Measurements from ENCODE around the gene TANGO2.
A peak's percentile ranks its signal among the peaks of the same experiment; 100 is the strongest.

TANGO2 gene

DNA sequence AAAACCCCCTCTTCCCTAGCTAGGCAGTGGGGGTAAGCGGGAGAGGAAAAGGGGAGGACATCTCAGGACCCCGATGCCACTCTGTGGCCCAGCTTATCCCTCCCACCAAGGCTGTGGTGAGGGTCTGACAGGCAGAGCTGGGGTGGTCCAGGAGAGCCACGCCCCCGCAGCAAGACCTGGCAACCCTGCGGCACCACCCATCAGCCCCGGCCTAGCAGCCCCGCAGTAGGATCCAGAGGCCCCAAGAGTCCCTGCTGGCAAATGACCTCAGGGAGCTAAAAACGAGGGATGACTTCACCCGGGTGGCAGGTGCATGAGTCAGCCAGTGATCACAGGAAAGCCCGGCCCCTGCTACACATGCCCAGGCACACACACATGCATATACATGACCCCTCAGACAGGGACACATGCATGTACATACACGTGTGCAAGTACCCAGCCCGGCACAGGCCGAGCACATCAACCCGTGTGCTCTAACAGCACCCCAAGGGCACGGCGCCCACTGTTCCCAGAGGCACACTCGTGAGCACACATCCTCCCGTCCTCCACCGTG lies 36.6 kb upstream of the TANGO2 start:
- no peak for DNase-seq

DNA sequence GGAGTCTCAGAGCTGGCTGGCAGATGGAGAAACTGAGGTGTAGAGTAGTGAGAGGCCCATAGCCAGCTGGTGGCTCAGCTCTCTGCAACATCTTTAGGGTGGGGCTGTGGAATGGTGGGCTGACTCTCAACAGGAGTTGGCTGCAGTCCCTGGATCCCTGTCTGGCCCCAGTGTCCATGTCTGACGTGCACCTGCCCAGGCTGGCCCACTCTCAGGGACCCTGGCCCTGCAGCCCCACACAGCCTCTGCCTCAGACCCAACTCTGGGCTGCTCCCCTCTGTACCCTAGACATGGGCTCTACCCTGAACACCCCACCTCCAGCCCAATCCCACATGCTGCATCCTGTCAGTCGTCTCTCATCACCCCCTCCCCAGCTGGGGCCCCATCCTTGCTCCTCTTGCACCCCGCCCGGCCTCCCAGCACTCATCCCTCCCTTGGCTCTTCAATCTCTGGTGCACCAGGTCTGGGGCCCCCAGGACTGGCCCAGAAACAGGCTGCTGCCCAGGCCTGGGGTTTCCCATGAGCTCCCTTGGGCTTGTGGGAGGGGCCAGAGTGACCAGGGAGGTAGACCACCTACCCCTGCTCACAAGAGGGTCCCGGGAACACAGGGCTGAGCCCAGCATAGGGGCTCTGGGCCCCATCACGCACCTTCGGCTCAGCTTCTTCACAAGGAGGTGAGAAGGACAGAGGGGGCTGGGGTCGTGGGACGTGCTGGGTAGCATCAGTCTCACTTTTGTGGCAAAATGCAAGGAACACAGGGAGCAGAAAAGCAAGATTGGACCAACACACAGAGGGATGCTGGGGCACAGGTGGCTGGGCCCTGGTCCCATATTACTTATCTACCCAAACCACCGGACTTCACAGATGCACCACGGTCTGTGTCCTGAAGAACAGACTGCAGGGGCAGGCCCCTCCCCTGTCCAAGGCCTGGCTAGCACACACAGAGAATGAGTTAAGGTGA lies 35.8 kb upstream of the TANGO2 start:
- DNase-seq = no peak

DNA sequence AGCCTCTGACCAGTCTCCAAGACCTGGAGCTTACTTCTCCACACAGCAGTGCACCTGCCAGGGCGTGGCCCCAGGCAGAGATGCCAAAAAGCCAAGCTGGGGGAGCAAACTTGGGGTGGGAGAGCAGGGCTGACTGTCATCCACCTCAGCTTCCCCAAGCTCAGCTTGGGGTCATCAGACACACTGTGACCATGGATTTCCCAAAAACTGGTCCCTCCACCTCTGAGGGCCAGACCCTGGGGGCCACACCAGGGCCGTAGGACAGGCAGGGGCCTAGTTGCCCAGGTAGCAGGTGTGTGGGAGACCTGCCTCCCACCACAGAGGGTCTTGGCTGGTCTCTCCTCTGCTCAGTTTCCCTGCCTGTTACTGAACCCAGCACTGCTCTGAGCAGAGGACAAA lies 34.9 kb upstream of the TANGO2 start:
- DNase-seq = no peak

DNA sequence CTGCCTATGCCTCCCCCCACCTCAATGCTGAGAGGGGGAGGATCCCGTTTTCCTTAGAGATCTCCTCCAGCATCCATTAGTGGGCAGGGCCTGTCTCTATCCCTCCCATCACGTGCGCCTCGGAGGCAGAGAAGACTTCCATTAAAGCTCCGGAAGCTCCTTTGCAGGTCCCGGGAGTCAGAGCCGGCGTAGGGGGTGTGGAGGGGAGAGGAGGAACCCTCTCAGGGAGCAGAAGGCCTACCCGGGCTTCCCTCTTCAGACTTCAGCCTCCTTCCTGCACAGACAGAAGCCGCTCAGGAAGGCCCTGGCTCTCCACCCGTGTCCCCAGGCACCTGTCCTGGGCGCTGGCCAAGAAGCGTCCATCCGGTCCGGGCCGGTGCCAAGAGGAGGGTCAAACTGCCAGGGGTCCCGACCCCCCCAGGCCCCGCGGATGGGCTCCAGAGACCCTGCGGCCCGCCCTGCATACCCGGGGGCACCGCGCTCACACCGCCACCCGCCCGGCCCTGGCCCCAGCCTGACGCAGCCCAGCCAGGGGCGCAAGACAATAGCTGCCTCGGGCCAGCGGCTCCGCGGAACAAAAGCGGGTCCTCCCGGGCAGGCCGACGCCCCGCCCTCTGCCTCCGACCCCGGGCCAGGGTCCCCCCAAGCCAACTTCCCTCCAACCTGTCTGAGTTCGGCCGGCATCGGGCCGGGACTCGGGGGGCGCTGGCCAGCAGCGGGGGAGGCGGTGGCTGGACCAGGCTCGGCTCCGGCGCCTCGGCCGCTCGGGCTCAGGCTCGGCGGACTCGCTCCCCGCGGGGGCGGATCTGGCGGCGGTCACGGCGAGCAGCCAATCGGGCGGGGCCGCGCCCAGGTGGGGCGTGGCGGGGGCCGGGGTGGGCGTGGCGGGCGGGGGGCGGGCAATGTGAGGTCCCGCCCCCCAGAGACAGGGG lies 34.2 kb upstream of the TANGO2 start:
- DNase-seq = peak; percentile 35 to 51

DNA sequence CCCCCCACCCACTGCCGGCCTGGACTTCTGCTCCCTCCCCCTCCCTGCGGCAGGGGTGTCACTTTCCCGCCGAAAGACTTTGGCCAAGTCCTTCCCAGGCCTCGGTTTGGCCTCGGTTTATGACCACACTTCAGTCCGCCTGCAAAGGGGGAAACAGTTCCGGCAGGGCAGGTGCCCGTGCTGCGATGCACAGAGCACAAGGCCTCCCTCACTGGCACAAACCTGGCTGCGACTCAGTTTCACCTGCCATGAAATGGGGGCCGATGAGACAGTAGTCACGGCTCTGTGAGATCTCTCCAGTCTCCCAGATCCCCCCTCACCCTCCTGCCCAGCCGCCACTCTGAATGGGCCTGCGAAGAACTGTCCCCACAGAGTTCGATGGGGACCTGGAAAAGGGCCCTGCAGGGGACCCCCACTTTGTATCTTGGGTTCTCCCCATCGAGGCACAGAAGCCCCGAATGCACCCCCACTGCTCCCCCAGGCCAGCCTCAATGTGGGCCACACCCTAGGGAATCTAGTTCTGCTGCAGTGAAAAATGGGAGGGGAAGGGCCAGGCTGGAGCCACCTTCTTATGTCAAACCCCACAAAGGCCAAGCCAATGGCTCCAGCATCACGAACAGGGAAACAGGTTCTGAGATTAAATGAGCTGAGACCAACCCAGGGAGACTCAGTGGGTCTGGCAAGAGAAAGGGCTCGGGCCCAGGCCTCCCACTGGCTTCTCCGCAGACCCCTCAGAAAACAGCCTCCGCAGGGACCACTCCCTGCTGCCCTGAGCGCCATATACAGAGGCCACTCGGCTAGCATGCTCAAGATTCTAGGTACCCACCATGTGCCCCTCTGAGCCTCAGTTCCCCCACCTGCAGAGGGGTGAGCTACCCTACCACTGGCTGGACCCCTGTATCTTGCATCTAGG lies 33.3 kb upstream of the TANGO2 start:
- no peak for DNase-seq

DNA sequence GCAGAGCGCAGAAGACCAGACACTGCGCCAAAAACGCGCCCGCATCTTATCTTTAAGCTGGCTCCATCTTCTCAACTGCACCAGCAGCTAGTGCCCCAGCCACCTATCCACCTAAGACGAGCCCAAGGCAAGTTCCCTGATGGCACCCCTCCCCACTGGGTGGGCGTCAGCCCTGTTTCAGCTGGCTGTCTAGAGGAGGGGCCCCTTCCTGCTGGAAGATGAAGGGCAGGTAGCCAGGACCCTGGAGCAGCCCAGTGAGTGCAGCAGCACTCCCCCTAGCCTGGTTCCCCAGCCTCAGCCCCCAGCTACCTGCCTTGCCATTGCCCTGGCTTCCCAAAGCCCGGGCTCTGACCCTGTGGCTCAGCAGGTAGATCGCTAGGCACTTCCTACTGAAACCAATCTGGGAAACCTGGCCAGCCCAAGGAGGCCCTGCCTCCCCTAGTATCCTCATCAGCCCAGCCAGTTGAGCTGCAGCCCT lies 32.5 kb upstream of the TANGO2 start:
- DNase-seq = no peak

DNA sequence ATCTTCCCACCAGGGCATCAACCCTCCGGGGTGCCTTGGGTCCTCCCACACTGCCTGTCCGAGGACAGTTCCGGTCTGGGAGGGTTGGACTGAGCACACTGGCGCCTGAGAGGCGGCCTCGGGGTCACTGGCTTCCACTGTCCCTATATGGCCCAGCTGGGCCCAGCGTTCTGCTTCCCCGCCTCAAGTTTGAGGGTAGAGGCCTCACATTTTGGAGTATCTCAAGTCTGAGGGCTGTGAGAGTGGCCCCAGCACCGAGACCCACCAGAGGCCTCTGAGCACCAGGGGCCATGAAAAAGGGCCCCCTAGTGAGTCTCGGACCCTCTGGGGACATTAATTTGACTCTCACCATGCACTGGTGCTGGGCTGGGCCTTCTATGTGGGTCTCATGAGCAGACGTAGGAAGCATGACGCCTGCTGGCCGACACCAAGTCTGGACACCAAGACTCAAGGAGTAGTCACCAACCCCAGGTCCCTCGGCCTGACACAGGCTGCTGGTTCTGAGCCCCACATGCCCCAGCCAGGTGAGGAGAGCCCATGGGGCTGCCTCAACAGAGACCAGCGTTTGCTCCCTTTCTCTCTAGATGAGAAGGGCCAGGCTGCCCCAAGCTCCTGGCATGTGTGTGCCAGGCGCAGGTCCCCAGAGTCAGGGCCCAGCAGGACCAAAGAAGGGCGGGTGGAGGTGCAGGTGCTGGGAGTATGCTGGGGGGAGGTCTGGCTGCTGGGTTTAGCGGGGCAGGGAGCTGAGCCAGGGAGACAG lies 31.8 kb upstream of the TANGO2 start:
- no peak for DNase-seq

DNA sequence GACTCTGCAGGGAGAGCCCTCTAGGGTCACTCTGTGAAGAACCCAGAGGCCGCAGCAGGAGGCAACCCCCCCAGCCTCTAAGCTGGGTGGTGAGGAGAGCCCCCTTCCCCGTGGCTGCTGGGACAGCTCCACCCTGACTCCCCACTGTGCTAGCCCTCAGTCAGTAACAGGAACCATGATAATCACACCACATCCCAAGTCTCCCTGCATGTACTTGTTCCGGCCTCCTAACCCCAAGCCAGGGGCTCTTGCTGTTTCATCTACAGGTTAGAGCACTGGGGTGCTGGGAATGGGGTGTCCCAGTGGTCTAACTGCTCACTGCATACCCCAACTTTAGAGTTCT lies 31.2 kb upstream of the TANGO2 start:
- no peak for DNase-seq

DNA sequence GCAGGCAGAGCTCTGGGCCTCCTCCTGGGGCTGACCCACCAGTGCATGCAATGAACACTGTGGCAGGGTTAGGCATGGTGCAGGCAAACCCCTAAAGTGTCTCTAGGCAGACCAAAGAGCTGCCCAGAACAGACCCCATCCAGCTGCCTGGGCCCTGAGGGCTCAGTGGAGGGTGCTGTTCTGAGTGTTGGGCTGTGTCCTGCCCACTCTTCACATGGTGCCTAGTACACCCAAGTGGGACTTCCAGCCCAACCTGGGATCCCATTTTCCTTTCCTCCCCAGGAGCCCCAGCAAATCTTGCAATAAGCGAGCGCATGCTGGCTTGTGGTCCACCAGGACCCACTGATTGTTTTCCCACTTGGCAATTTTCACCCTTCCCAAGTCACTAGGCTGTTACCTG lies 30.7 kb upstream of the TANGO2 start:
- DNase-seq = no peak

DNA sequence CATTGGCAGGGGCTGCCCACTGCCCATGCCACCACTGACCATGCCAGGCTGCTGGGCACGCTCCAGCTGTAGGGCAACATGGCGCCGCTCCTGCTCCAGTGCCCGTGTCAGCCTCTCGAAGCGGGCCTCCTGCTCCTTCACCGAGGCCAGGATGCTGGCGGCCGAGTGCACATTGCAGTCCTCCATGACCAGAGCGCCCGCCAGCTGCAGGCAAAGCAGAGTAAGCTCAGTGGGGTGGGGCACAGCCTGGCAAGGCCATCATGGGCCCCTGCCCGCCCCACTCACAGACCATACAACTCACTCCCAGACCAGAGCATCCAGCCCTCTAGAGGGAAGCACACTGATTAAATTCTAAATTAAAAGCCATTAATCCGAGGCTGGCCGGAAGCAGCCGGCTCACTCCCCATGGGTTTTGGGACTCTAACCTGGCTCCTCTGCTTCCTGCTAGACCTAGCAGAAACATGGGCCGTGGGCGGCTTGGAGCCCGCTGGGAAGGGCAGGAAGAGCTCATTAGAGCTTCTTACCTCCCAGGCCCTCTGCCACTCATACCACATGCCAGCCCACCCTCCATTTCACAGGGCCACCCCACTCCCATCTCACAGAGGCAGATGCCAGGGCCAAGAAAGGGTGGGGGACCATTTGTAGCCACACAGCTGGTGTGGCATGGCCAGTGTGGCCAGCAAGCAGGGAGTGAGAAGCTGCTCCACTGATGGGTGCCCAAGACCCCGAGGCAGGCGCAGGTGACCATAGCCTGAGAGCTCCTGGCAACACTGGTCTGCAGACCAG lies 30.1 kb upstream of the TANGO2 start:
- DNase-seq = no peak

DNA sequence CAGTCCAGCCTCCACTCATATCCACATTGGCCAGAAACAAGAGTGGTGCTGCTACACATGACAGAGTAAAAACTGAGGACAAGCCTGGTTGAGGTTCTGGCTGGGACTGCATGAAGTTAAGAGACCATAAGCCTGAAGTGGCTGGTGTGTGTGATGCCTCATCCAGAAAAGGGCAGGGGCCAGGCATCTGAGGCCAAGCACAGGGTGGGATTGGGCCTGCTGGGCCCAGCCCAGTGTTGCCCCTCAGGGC lies 29.6 kb upstream of the TANGO2 start:
- no peak for DNase-seq

DNA sequence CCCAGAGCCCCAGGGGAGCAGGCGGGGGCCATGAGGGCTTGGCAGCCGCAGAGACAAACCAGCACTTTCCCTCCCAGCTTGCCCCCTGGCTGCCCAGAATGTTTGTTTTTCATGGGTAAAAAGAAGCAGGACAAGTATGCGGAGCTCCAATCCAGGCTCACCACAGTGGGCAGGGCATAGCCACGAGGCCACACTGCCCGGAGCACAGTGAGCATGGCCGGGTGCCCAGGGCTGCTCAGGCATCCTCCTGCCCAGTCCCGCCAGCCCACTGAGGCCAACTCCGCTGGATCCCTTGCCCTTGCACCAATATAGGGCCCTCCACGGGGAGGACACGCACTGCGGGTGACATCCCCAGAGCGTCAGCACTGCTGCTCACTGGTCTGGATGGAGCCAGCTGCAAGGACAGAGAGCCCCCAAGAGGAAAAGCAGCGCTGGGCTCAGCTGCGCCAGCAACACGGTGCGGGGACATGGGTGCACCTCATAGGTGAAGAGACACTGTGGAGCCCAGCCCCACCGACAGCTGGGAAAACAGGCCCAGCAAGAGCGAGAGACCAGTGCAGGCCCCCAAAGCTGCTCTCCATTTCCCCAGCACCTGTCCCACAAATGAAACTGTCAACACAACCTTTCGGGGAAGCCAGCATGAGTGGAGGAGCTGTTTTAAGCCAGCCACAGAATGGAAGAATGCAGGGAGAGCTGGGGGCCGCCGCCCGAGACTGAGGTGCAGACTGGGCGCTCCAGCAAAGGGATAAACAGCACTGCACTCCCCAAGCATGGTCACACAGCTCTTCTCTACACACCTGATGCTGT lies 29.1 kb upstream of the TANGO2 start:
- DNase-seq = no peak

DNA sequence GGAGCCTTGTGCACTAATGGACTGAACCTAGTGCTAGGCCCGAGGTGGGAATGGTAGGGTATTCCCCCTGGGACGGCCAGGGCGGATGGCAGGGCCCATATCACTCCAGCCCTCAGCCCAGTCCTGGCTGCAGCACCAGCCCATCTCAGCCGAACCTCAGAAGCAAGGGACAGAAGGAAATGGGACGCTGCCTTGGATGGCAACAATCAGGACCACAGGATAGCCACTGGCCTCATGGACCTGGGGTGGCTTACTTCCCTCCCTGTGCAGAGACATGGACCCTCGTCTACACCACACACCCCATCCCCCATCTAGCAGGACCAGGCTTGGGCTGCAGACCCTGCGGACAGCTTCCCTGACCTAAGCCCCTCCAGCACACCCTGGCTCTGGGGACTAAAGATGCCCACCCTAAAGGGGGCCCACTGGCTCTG lies 28.4 kb upstream of the TANGO2 start:
- DNase-seq = no peak

DNA sequence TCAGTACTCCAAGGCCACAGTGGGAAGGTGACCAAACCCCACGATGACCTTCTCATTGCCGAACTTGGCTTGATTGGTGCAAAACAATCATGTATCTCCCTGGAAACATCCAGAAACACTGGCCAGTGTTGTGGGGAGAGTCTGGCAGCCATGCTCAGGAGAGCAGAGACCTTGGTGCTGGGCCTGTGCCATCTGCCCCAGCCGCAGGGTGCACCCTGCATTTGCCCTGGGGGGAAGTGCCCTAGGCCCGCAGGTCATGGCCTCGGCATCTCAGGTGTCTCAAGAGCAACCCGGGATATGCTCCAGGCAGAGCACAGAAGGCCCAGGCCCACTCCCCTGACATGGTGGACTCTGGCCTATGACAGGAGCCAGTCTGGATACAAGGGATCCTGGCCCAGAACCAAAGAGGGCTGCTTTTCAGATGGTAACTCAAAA lies 28.0 kb upstream of the TANGO2 start:
- no peak for DNase-seq

DNA sequence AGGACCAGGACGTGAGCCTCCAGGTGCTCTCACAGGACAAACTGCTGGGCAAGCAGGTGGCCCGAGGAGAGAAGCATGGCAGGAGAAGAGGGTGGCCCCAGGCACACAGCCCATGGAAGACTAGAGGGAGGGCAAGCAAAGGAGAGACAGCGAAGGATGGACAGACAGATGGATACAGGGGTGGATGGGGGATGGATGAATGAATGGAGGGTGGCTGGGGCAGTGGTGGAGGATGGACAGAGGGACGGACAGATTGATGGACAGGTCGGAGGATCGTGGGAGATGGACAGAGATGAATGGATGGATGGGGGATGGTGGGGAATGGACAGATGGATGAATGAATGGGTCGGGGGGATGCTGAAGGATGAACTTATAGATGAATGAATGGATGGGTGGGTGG lies 27.0 kb upstream of the TANGO2 start:
- DNase-seq = no peak

DNA sequence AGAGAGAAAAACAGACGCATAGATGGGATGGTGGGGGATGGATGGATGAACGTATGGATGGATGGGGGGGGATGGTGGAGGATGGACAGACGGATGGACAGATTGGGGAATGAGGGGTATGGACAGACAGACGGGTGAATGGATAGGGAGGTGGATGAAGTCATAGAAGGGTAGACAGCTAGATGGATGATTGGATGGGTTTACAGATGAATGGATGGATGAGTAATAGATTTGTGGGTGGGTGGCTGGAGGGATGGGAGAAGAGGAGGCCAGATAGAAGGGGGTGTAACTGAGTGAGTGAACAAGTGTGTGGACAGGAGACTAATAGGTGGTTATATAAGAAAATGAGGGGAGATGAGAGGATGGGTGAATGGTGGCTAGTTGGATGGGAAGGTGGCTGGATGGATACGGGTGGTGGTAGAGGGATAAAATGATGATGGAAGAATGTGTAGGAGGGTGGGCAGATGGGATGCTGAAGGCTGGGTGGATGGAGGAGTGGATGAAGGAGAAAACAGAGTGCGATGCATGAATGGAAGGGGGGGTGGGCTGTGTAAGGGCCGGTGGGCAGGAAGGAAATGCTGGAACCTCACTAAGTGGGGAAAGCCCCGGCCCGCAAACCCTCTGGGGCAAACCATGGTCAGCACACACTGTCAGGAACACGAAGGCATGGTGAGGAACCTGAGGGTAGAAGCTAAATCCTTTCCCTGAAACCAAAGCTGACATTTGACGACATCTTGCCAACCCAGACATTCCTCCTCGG lies 25.9 kb upstream of the TANGO2 start:
- no peak for DNase-seq

DNA sequence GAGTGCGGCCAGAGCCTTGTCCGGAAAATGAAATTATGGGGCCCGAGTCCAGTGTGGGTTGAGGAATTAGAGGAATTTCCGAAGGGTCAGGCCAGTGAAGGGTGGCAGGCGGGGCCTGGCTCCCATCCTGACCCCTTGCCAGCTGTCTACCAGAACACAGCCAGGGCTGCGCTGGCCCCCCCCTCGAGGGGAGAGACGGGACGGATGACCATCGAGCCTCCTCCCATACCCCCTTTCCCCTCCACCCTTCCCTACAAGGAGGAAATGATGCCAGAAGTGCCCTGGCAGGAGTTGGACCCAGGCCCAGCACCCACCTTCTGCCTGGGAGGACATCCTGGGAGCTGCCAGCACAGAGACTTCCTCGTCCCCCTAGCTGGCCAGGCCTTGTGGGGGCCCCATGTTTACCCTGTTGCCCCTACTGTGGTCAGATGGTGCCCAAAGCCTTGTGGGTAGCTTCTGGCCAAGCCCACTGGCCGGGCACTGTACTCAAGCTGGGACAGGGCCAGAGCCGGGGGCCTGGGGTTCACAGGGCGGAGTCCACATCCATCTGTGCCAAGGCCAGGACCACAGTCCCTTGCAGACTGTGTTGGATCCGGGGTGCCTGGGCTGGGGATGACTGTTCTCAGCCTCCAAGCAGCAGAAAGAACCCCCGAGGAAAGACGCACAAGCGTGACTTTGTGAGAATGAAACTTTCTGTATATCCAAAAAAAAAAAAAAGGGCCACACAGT lies 25.1 kb upstream of the TANGO2 start:
- DNase-seq = no peak

DNA sequence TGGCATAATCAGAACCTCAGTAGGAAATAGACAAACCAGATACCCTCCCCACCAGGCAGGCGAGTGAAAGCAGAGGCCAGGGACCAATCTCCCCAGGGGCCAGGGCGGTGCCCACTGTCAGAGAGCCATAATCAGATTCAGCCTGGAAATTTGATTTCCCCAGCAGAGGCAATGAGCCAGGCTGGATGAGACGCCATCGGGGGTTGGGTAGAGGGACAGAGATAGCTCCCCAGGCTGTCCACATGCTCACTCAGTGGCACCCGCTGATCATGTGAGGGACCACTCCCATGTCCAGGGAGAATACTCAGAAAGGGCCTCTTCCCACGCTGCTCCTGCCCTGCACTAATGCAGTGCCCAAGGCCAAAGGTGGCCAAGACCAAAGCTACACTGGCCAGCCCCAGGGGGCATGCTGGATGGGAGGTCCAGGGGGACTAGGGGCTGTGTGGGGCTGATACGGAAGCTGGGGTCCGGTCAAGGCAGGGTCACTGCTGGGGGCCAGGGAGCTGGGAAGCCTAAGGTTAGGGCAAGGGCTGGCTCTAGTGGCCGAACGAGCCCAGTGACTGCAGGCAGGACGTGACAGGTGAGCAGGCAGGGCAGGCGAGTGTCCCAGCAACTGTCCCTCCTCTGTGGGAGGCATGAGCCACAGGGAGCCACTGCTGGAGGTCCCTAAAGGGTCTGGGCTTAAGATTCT lies 24.1 kb upstream of the TANGO2 start:
- no peak for DNase-seq
